ENCODE data around the gene RNASEH1.

RNASEH1 gene

GRCh38 chr2:3539836-3540235 is 18.3 kb downstream of the RNASEH1 start:
- DNase-seq (ENCODE audit: extremely low read depth, insufficient read length), result no peak
- TF ChIP-seq CTCF (IDR thresholded peaks at IDR 0.05; ENCODE audit: insufficient read depth, low read length, poor library complexity, severe bottlenecking), result no peak
- Histone ChIP-seq H3K27me3 (replicated peaks; ENCODE audit: control insufficient read depth, insufficient read depth, low read length) (no peaks in the 10 kb centered on the region), H3K4me3 (replicated peaks; ENCODE audit: low read depth, low read length) (no peak overlapping the region), H3K36me3 (ENCODE audit: control insufficient read depth, insufficient read depth, low read length) (peaks cover 5% of the 10 kb centered on the region)

GRCh38 chr2:3536682-3537632 is 21.2 kb downstream of the RNASEH1 start:
- Histone ChIP-seq H3K4me3 (replicated peaks; ENCODE audit: low read depth, low read length) (no peak overlapping the region), H3K36me3 (ENCODE audit: control insufficient read depth, insufficient read depth, low read length) (peaks cover 1% of the 10 kb centered on the region; the same call in 1 of the 2 replicates), H3K27me3 (replicated peaks; ENCODE audit: control insufficient read depth, insufficient read depth, low read length) (no peaks in the 10 kb centered on the region)
- peak; percentile 17 for TF ChIP-seq CTCF (IDR thresholded peaks at IDR 0.05; ENCODE audit: insufficient read depth, low read length, poor library complexity, severe bottlenecking)
- no peak for DNase-seq (ENCODE audit: extremely low read depth, insufficient read length)

- no peak overlapping the region for H3K4me3 ChIP-seq (replicated peaks; ENCODE audit: low read depth, low read length)
- no peaks in the 10 kb centered on the region; the same call in 1 of the 2 replicates for H3K36me3 ChIP-seq (ENCODE audit: control insufficient read depth, insufficient read depth, low read length)
- DNase-seq (ENCODE audit: extremely low read depth, insufficient read length), result no peak
- TF ChIP-seq CTCF (IDR thresholded peaks at IDR 0.05; ENCODE audit: insufficient read depth, low read length, poor library complexity, severe bottlenecking), result no peak
- no peaks in the 10 kb centered on the region for H3K27me3 ChIP-seq (replicated peaks; ENCODE audit: control insufficient read depth, insufficient read depth, low read length)
Measured at GRCh38 chr2:3535794-3536681, 22.1 kb downstream of the RNASEH1 start.

GRCh38 chr2:3535467-3535793 is 22.7 kb downstream of the RNASEH1 start:
- H3K4me3 ChIP-seq (replicated peaks; ENCODE audit: low read depth, low read length), result no peak overlapping the region
- TF ChIP-seq CTCF (IDR thresholded peaks at IDR 0.05; ENCODE audit: insufficient read depth, low read length, poor library complexity, severe bottlenecking), result no peak
- no peaks in the 10 kb centered on the region for H3K27me3 ChIP-seq (replicated peaks; ENCODE audit: control insufficient read depth, insufficient read depth, low read length)
- no peak for DNase-seq (ENCODE audit: extremely low read depth, insufficient read length)
- no peaks in the 10 kb centered on the region; the same call in 1 of the 2 replicates for H3K36me3 ChIP-seq (ENCODE audit: control insufficient read depth, insufficient read depth, low read length)

- Histone ChIP-seq H3K4me3 (replicated peaks; ENCODE audit: low read depth, low read length) (no peak overlapping the region), H3K36me3 (ENCODE audit: control insufficient read depth, insufficient read depth, low read length) (no peaks in the 10 kb centered on the region), H3K27me3 (replicated peaks; ENCODE audit: control insufficient read depth, insufficient read depth, low read length) (no peaks in the 10 kb centered on the region)
- no peak for DNase-seq (ENCODE audit: extremely low read depth, insufficient read length)
- no peak for TF ChIP-seq CTCF (IDR thresholded peaks at IDR 0.05; ENCODE audit: insufficient read depth, low read length, poor library complexity, severe bottlenecking)
Measured at GRCh38 chr2:3534251-3534814, 23.8 kb downstream of the RNASEH1 start.

Measured in GM06990 (cell line).